GM06990 (cell line): Measurements from ENCODE around the gene ENDOU.

Experiments
- DNase-seq: peaks from one replicate; pipeline ENCODE4 v3.0.0-alpha.2; 2011; ENCODE audit not compliant: insufficient read length; ENCODE audit errors: extremely low read depth
- H3K27me3 ChIP-seq: replicated peaks from 2 replicates; pipeline ENCODE4 v1.6.0; 2011; ENCODE audit warnings: low read length; ENCODE audit not compliant: control insufficient read depth, insufficient read depth
- H3K36me3 ChIP-seq: 2 replicates; pipeline ENCODE4 v1.5.1; 2011; ENCODE audit warnings: low read length; ENCODE audit not compliant: control insufficient read depth, insufficient read depth
- H3K4me3 ChIP-seq: replicated peaks from 2 replicates; pipeline ENCODE4 v1.5.1; 2011; ENCODE audit warnings: low read depth, mild to moderate bottlenecking, control low read depth, low read length
- CTCF ChIP-seq: IDR thresholded peaks from 2 replicates; pipeline ENCODE4 v1.5.1; 2011; ENCODE audit warnings: low read length, control low read depth, mild to moderate bottlenecking, inconsistent platforms; ENCODE audit not compliant: insufficient read depth, poor library complexity, severe bottlenecking

The ENDOU gene

GRCh38 chr12:47714826-47715386 is 10.4 kb downstream of the ENDOU start:
- peak; percentile 28 for DNase-seq
- no peak overlapping the region for H3K4me3 ChIP-seq
- no peak for TF ChIP-seq CTCF
- no peaks in the 10 kb centered on the region for H3K27me3 ChIP-seq
- no peaks in the 10 kb centered on the region for H3K36me3 ChIP-seq

- Histone ChIP-seq H3K27me3 (no peaks in the 10 kb centered on the region), H3K4me3 (no peak overlapping the region), H3K36me3 (no peaks in the 10 kb centered on the region)
- DNase-seq = no peak
- no peak for TF ChIP-seq CTCF
These were observed 13.1 kb downstream of the ENDOU start for GRCh38 chr12:47712171-47712570.

- Histone ChIP-seq H3K27me3 (no peaks in the 10 kb centered on the region), H3K4me3 (no peak overlapping the region), H3K36me3 (no peaks in the 10 kb centered on the region)
- DNase-seq = no peak
- TF ChIP-seq CTCF = no peak
These were observed 13.8 kb downstream of the ENDOU start for GRCh38 chr12:47711448-47711847.

- TF ChIP-seq CTCF = no peak
- no peak for DNase-seq
- H3K36me3 ChIP-seq = no peaks in the 10 kb centered on the region
These were observed 15.0 kb downstream of the ENDOU start for GRCh38 chr12:47710278-47710677.

GRCh38 chr12:47709671-47710070 is 15.6 kb downstream of the ENDOU start:
- TF ChIP-seq CTCF = no peak
- Histone ChIP-seq H3K36me3 (no peaks in the 10 kb centered on the region), H3K4me3 (no peak overlapping the region), H3K27me3 (no peaks in the 10 kb centered on the region)
- DNase-seq = no peak

More at GRCh38 chr12:47710278-47710677, 15.0 kb downstream of the ENDOU start:
- Histone ChIP-seq H3K27me3 (no peaks in the 10 kb centered on the region), H3K4me3 (no peak overlapping the region)

- no peak for TF ChIP-seq CTCF
- DNase-seq = no peak
- no peaks in the 10 kb centered on the region for H3K36me3 ChIP-seq
- H3K27me3 ChIP-seq = no peaks in the 10 kb centered on the region
- no peak overlapping the region for H3K4me3 ChIP-seq
These were observed 16.1 kb downstream of the ENDOU start for GRCh38 chr12:47709237-47709636.
